HG03060 (cell line): ENCODE data around the gene GUCY1B1.

ENCODE experiments used
- ATAC-seq: cut with Tn5 transposase; IDR thresholded peaks from one replicate; pipeline ENCODE4 v1.9.1; 2021; ENCODE audit warnings: low read depth, moderate number of reproducible peaks; ENCODE audit not compliant: unreplicated experiment

Gene GUCY1B1

GRCh38 chr4:155761047-155761446 is 2.2 kb downstream of the GUCY1B1 start:
- no peak for ATAC-seq

- no peak for ATAC-seq
Observed at GRCh38 chr4:155761916-155762315, 3.1 kb downstream of the GUCY1B1 start.

DNA sequence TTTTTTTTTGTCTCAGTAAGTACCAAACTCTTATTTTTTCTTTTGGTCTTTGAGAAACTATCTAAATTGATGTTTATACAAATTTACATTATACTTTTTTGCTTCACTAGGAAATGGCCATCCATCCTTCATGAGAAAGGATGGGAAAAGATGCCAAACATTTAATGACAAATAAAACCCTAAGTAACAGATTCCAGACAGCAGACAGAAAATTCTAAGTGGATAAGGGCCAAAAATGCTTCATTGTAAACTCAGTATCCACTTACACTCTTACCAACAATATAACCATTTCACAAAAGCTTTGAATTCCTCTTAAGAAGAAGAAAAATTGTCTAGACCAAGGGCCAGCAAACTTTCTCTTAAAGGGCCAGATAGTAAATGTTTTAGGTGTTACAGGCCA is 3.5 kb downstream of the GUCY1B1 start:
- no peak for ATAC-seq

GRCh38 chr4:155763551-155763950 is 4.7 kb downstream of the GUCY1B1 start:
- ATAC-seq, result no peak

DNA sequence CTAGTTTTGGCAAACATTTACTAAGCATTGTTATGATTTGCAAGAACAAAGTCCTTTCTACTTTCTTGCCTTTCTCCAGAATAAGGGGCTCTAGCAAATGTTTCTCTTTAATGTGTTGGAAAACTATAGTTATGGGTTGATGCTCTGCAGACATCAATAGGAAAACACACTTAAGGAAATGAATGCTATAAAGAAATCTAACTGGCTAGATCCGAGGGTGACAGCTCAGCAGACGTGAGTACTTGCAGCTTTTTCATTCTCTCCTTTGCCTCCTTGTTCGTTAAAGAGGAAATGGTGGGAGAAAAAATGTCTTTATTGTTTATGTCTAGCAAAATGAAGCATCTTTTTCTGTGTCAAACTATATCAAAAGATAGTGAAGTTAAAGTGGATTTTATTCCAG is 6.3 kb downstream of the GUCY1B1 start:
- ATAC-seq, result no peak

DNA sequence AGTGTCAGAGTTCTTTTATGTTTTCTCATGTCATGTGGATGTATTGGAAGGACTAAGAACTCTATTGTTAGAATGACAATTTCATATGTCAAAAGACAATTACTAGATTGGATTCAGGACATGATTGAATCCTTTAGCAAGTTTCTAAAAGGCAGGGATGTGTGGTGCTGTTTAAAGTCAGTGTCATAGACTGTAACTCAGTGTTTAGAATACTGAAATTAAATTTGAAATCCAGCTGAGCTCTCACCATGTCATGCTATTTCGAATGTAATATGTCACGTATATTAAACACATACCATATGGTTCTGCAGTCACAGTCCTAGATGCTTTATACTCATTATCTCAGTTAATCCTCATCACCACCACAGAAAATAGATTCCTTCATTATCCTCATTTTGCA is 7.8 kb downstream of the GUCY1B1 start:
- no peak for ATAC-seq

DNA sequence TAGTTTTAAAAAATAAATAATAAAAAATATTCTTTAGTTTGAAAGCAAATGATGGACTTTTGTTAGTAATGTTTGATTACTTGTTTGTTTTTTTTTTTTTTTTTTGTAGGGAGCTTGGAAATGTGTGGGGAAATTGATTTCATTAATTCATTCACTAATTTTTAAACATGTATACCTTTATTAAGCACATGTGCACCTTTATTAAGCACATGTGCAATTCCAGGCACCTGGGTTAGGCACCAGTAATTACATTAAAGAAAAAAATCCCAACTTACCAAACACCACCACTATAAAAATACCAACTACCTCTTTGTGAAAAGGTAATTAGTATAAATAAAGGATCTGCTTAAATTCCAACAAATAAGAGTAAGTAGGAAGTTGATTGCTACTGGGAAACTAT is 9.5 kb downstream of the GUCY1B1 start:
- no peak for ATAC-seq

- ATAC-seq, result peak; percentile 91
Observed at GRCh38 chr4:155769090-155769489, 10.3 kb downstream of the GUCY1B1 start.

- no peak for ATAC-seq
Observed at GRCh38 chr4:155772459-155773195, 13.8 kb downstream of the GUCY1B1 start.

DNA sequence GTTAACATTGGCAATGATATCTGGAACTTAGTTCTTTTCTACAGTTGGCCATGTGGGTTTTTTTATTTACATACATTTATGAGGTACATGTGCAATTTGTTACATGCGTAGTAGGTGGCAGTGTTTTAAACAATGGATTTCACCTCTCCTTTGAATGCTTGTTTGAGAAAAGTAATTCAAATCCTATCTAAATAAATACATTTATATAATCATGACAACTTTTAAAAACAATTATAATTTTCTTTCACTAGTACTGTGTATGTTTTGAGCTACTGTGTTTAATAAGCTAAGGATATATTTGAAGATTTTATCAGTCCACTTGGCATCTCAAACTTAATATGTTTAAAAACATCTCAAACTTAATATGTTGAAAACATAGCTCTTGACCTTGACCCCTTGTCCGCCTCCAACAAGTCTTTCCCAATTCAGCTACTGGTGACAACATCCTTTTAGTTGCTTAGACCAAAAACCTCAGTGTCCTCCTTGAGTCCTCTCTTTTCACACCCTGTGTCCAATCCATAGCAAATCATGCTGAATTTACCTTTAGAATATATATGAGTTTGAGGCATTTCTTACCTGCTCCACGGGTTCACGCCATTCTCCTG is 14.5 kb downstream of the GUCY1B1 start:
- ATAC-seq, result no peak

DNA sequence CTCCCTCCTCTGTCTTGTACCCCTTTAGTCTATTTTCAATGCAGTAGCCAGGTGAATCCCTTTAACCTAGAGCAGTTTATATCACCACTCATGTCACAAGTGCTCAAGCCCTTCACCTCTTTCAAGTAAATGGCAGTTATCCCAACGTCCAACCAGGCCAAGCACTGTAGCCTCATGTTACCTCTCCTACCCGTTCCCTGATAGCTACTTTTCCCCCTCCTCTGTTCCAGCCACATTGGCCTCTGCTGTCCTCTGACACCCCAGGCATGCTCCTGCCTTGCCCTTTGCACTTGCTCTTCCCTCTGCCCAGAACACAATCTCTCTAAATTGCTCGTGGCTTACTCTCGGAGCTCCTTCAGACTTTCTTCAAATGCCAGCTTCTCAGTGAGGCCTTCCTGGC is 15.2 kb downstream of the GUCY1B1 start:
- no peak for ATAC-seq

DNA sequence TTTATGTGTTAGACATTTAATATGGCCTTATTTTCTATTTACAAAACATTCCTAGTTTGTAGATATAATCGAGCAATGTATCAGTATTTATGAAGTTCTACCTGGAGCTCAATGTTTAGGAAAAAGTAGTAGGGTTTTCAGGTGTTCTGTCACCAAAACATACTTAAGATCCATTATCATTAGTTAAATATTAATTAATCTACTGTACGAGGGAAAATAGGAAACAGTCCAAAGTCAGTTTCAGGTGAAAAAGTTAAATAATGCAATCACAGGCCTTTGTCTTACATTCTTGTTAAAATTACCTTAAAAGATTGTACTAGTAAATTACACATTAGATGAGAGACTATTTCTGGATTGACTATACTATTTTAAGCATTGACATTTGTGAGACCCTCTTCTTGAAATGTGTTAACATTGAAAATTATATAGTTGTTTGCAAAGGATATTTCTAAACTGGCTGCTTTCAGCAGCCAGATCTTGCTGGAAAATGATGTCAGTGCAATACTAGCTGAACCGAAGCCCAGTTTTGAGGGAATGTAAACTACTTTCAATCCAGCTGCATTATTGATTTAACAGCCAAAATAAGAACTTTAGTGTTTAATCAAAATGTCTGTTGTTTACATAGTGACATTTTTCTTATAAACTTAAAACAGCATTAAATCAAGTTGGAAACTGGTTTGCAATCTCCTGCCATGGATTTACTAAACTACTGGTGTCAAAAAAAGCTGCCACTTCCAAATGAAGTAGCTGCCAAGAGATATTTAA is 19.3 kb downstream of the GUCY1B1 start:
- ATAC-seq, result no peak

DNA sequence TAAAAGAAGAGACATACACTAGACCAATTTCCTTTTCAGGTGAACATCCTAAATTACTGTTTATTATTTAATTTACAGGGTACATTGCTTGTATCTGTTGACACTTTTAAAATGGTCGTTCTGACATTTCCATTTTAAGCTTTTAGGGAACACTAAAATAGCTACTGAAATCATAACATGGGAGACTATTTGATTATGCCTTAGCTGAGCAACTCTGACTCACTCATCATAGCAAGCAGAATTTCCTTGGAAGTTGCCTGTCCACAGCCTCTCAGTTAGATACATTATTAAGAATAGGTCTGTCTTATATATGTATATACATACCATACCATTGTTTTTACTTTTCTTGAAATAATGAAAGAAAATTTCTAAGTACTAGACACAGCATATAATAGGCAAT is 22.0 kb downstream of the GUCY1B1 start:
- ATAC-seq, result no peak

GRCh38 chr4:155781249-155781831 is 22.5 kb downstream of the GUCY1B1 start:
- no peak for ATAC-seq

DNA sequence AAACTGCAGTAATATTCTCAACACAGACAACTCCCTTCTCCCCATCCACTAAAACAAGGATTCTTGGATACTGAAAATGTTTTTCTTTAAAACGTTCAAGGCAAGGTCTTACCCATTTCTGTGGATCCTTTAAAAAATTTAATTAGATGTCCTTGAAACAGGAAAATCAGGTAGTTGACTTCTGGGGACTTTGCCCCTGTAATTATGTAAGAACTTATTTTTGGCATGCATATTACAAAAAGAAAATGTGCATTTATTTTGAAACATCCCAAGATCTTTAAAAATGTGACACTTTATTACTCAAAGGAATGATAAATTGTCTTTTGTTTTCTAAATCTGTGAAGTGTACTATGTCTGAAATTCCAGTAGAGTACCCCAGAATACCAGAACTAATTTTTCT is 25.8 kb downstream of the GUCY1B1 start:
- ATAC-seq, result no peak

- ATAC-seq, result no peak
Observed at GRCh38 chr4:155785828-155786227, 27.0 kb downstream of the GUCY1B1 start.

DNA sequence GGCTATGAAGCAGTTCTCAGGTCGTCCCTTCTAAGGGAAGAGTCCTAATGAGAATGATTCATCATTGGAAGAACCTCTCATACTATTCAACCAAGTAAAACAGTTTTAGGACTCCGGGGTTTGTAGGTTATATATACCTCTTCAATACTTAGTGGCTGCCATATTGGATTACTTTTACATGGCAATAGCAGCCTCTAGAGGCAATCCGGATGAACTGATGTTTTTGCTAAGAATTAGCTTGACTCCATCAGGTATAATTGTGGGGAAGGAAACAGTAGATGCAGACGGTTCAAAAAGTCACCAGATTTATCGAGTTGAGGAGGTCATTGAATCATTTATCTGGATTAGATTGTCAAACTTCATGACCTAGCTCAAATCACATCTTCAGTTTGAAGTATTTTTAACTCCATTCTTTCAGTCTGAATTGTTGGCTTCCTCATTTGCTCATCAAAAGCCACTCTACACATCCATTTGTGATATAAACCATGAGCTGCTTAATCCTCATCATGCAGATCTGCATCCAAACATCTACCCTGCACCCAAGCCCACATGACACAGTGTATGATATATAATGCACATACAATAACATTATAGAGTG is 28.4 kb downstream of the GUCY1B1 start:
- ATAC-seq, result peak; percentile 99

DNA sequence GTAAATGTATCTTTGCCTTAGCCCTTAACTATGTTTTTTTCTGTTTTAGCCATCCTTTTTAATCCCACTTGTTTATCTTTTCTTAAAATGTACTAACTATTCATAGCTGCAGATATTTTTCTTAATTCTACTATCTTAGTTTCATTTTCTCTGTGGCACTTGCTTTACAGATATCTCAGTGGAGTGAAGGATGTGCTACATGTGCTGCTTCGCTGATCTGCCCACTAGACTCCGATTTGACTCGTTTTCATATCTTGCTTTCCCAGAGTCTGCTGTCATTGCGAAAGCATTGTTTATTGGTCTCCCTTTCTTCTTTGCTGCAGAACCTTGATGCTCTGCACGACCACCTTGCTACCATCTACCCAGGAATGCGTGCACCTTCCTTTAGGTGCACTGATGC is 30.6 kb downstream of the GUCY1B1 start:
- ATAC-seq, result no peak

GRCh38 chr4:155789982-155790381 is 31.2 kb downstream of the GUCY1B1 start:
- no peak for ATAC-seq

GRCh38 chr4:155794589-155795236 is 35.9 kb downstream of the GUCY1B1 start:
- ATAC-seq, result no peak
